Stimulated activated CD8-positive, alpha-beta memory T cell treated with anti-CD3 and anti-CD28 coated beads, Interleukin-15, amount 100 ng/mL, for 48 hours (primary cell): ENCODE data around the gene RGS3.

Experiments used
- DNase-seq, 2 donors: peaks; one replicate each; pipeline ENCODE4 v3.0.0-alpha.2; 2020; ENCODE audit warnings: low read depth in 2 of 2

RGS3 gene

DNA sequence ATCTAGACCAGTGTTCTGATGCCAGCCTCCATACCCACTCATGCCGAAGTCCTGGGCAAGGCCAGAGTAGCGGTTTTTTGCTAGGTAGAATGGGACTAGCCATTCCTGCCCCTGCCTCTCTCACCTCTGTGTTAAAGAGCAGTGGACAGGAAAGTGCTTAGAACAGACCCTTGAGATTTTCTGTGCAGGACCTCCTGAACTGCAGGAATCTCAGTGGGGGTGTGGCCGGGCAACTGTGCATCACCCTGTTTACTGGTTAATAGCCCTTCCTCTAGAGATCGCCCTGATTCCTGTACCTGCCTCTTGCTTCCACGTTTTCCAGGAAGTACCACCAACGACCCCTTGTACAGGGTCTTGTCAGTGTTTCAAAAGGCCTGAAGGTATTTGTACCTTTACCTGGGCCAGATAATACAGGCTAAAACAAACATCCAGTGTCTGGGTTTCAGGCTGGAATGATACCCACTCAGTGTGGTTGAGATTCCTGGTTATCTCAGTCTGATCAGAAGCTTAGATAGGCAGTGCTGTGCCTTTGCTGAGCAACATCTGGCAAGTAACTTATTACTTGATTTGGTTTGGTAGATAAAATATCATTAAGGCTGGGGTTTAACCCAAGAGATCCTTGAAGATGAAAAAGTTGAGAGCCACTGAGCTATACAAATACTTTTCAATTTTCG is 65.9 kb downstream of the RGS3 start:
- no peak for DNase-seq

DNA sequence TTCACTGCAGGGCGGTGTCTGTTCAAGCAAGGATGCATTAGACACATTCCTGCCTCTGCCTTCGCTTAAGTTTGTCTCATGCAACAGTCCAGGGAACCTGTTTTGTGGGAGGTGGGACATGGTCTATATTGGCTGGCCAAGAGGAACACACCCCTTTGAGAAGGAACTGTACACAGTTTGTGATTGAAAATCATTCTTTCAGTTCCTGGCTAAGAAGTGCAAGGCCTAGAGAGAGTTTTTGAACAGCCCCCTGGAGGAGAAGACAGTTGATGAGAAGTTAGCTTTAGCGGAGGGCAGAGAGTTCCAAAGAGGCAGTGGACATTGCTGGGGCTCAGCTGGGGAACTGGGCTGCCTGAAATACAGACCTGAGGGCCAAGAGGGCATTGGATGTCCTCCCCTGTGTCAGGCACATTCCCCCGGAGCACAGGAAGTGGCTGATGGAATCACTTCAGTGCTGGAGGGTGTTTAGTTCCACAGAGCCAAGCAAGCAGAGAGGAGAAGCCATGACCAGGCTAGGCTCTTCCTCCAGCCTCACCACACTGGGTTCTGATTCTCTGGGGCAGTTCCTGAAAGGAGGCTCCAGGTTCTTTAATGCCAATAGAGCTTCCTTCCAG is 66.6 kb downstream of the RGS3 start:
- DNase-seq, result no peak

DNA sequence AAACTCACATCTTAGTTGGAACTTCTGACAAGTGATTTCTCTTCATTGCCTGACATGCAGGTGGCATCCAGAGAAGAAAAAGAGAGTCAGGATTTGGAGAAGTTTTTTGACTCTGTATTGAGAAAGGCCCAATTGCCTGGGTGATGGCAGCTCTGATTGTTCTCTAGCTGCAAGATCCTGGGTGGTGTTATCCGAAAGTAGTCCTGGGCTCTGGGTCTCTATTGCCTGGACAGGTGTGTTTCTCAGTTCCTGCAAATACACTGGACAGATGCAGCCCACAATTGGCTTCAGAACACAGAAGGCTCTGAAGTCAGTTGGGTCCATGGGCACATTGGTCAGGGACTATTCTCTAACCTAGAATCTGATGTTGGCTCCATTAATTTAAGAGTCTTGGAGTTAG is 67.4 kb downstream of the RGS3 start:
- DNase-seq, result no peak

DNA sequence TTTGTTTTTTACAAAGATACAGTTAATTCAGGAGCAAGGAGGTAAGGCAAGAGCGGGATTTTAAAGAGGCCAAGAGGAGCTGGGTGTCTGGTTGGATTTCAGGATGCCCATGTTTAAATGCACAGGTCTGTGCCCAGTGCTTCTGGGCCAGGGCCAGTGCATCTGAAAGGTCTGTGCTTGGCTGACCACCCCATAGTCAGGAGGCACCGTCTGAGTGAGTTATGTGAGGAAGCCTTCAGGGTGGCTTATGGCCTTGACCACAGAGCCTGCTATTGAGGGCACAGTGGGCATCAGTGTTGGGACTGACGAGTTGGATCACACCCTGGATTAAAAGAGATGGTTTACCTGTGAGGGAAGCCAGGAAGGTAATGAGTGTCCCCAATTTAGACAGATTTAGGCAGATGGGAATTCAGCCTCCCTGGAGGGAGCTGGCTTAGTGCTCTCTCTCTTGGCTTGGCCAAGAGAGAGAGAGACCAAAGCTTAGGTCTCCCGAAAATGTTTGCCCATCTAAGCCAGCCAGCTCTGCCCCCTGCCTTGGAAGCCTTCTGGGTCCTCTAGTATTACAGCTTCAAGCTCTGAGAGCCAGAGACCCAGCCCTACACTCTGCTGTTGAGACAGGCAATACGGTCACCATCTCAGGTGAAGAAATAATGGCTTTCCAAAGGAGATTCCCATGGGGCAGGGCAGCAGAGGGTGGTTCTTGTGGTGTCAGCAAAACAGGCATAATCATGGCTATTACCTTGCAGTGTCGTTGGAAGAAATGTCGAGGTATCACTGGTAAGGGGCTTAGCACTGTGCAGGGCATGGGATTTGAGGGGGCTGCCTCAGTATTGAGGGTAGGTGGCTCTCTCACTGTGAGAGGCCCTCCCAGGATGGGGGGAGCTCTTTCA is 68.6 kb downstream of the RGS3 start:
- no peak for DNase-seq

DNA sequence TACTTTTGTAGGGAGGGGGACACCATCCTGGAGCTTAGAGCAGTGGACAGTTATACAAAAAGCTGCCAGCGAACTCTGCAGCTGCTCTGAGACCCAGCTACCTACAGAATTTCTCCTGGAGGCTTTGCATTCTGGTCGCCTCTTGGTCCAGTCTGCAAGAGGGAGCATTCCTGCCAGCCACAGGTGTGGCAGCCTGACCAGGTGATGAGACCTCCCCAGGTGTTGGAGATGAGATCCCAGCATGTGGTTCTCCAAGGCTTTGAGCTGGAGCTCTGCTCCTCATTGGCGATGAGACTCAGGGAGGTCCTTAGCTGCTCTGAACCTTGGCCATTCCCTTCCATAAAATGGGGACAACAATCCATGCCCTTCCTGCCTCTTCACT is 69.3 kb downstream of the RGS3 start:
- DNase-seq, result no peak

DNA sequence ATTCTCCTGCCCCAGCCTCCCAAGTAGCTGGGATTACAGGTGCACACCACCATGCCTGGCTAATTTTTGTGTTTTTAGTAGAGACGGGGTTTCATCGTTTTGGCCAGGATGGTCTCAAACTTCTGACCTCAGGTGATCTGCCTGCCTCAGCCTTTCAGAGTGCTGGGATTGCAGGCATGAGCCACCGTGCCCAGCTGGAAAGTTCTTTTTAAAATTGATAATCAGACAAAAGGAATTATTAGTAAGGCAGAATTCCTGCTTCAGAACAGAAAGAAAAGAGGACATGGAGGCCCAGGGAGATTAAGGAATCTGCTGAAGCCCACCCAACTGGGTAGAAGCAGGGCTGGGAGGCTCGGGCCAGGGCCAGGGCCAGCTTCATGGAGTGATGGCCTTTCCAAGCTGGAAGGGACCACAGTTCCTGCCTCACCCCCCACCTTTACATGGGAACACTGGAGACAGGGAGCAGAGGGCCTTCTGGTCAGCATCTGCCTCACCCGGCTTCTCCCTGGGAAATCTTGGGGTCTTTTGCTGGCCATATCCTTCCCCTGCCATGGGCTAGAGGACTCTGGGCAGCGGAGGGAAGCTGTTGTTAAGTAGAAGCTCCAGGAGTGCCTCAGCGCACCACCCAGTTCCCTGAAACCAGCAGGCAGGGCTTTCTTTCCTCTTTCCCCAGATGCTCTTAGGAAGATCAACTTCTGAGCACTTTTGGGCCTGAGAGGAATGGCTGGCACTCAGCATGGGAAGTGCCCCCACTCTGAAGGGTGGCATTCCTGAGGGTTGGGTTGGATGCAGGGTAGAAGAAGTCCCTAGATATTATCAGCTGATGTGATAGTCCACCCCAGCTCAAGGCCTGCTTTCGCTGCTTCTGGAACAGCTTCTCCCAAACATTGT is 70.1 kb downstream of the RGS3 start:
- no peak for DNase-seq

DNA sequence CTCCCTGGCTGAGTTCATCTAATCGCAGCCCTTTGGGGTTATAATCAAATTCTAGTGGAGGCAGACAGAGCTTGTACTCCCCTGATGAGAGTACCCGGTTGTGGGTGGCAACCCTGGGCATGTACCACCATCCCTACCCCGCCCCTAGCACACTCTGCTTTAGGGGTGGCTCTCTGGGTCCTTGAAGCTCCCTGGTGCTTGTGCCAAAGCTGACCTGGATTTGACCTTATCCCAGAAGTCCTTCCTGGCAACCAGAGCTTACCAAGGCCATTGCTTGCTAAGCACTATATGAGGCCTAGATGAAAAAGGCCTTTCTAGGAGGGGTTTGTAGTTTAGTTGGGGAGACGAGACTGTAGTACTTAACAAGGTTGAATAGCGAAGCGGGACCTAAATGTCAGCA is 72.2 kb downstream of the RGS3 start:
- no peak for DNase-seq

DNA sequence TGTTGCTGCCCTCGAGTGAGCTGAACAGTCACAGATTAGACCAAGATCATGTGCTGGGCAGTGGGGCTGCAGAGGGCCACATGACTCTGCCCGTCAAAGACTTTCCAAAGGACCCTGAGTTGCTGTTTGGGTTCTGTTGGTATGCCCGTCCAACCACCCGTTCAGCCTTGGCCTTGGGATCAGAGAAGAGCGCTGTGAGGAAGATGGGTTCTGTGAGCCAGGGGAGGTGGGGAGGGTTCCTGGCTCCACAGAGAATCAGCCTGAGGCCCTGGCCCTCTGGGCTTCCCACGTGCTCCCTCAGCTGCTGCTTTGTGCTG is 72.6 kb downstream of the RGS3 start:
- DNase-seq, result no peak

DNA sequence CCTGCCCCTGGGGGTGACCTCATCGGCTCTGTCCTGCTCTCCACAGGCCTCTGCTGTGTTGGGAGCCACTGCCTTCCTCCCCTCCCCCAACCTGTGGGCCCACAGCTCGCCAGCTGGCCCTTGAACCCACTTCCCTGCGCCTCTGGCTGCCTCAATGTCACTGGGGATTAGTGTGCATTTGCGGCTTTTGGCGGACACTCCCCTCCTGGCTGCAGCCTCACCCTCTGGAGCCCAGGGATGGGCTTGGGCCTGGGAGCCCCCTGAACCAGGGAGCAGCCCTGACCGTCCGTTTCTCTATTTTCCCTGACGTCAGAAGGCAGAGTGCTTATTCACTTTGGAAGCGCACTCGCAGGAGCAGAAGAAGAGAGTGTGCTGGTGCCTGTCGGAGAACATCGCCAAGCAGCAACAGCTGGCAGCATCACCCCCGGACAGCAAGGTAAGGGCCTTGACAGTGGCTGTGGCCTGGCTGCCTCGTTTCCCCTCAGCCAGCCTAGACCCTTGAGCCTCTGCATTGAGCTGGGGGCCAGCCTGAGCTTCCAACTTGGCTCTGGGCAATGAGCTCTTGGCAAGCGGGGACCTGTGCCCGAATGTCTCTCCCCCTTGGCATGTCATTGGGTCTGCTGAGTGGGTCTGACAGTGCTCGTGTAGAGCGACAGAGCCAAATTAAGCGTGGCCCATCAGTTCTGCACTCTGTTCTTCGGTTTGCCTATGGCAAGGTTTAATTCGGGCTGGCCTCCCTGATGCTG is 73.1 kb downstream of the RGS3 start:
- no peak for DNase-seq

DNA sequence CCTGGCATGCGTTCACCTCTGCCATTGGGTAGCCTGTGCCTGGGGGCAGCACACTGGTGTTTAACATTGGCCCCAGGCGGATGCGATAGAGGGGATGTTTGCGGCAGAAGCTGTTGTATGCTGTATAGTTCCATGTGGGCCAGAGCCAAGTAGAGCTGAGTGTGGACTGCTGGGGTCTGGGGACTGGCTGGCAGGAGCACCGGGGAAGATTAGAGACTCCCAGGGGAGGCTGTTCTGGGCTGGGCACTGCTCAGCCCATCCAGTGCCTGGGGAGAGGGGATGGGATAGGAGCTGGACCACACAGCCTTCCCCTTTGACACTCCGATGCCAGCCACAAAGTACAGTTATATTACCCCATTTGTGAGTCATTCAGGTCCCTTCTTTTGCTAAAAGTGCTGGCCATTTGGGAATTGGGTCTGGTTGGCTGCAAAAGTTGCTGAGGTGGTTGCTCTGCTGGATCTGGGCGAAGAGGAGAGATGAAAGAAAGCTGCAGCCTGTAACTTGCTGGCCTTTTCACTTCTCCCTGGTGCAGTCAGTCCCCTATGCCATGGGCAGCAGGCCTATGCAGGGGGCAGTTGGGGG is 73.8 kb downstream of the RGS3 start:
- no peak for DNase-seq

DNA sequence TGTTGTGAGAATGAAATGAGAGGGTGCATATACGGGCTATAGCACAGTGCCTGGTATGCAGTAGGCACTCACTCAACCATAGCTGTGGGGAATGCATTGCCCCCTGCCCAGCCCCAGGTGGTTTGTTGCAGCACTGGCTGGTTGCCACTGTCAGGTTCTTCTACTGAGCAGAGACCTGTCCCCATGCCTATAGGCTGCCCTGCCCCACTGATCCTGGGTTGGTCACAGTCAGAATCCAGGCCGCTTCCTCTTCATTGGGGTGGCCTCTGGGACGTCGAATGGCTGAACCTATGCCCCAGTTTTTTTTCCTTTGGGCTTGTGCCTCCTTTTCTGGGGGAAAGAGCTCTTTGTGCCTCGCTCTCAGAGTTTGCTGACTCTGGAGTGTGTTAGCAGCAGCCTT is 74.6 kb downstream of the RGS3 start:
- DNase-seq, result no peak

DNA sequence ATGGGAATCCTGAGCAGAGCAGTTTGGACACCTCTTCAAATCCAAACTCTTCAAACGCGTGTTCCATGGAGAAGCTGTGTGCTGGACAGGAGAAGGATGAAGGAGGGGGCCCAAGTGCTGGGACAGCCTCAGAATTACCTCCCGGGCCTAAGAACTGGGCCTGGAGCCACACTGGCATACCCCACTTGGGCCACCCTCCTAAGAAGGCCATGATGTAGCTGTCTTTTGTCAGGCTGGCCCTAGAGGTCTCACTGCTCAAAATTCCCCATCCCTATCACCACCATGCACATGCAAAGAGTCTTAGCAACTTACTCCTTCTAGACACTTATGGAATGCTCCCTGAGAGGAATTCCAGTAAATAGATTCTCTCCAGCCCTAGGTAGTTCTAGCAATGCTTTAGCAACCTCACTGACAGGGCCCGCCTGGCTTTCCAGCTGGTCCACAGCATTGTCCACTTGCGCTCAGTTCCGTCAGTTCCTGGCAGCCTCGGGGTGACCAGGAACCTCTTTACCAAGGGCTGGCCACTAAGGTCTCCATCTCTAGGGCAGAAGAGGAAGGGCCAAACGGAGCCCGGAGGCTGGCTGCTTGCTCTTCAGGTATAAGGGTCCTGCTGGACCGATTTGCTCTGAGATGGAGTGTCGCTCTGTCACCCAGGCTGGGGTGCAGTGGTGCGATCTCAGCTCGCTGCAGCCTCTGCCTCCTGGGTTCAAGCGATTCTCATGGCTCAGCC is 75.3 kb downstream of the RGS3 start:
- DNase-seq, result no peak

DNA sequence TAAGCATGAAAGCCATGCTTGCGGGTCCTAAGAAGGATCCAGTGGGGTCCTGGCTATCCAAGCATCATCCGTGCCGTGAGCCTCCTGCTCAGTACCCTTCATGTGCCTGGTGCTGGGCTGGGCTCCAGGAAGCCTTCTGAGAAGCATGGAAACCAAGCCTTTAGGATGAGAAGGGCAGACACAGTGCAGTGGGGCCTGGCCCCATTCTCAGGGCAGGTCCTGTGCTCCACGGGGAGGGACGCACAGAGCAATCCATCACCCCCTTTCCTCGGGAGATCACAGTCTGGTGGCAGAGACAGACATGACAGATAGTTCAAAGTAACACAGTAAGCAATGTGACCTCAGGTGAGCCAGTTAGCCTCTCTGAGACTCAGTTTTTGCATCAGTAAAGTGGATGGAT is 76.9 kb downstream of the RGS3 start:
- DNase-seq, result no peak

DNA sequence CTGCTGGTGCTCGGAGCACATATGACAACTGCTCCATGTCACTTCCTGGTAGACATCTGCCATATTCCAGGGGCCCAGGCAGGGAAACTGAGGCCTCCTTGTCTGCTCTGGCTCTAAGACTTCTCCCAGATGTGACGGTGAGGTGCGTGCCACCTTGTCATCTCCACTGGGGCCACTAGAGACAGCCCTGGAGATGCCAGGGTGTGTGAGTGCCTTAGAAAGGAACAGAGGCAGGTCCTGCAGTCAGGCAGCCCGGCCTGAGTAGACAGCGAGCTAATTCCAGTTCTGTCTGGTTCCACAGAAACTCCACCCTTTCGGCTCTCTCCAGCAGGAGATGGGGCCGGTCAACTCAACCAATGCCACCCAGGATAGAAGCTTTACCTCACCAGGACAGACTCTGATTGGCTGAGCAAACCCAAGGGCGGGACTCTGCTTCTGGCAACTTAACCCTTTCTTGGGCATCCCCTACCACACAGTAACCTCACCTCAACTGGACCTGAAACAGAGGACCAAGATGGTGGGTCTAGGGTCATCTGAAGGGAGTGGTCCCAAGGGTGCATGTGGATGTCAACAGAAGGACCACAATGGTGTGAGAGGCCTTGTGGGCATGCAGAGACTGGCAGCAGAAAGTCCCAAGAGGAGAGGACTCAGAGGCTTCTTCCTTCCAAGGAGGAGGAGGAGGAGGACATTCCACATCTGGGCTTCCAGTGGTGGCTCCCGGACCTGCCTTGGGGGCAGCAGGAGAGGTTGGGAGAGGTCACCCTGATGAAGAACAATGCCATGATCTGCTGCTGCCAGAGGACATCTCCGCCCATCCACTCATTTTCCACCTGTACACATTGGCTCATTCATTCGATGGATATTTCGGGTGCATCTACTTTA is 77.7 kb downstream of the RGS3 start:
- DNase-seq, result no peak

DNA sequence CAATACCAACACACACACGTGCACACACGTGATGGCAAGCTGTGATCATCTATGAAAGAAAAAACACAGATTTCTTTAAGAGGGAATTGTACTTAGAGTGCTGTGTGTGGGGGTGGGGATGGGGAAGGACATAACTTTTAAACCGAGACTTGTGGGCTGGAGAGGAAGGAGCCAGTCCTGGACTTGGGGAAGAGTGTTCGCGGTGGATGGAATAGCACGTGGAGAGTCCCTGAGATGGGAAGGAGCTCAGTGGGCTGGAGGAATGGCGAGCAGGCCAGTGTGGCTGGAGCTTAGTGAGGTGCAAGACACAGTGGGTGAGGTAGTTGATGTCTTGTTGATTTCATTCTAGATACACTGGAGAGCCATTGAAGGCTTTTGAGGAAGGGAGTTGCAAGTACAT is 78.5 kb downstream of the RGS3 start:
- DNase-seq, result no peak

DNA sequence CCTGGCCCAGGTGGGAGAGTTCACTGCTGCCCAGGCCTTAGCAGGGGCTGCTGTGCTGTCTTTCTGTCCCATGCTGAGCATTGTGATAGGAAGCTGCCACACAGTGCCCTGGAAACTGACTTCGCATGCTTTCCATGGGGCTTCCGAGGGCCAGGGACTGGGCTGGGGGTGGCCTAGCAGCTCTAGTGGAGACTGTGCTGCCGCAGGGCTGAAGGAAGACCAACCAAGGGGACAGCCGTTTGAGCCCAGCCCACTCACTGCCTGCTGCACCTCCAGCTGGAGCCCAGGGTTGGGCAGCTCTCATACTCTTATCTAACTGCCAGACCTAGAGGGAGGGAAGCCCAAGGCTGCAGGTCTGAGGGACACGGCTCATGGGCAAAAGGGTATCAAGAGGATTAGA is 79.2 kb downstream of the RGS3 start:
- no peak for DNase-seq

DNA sequence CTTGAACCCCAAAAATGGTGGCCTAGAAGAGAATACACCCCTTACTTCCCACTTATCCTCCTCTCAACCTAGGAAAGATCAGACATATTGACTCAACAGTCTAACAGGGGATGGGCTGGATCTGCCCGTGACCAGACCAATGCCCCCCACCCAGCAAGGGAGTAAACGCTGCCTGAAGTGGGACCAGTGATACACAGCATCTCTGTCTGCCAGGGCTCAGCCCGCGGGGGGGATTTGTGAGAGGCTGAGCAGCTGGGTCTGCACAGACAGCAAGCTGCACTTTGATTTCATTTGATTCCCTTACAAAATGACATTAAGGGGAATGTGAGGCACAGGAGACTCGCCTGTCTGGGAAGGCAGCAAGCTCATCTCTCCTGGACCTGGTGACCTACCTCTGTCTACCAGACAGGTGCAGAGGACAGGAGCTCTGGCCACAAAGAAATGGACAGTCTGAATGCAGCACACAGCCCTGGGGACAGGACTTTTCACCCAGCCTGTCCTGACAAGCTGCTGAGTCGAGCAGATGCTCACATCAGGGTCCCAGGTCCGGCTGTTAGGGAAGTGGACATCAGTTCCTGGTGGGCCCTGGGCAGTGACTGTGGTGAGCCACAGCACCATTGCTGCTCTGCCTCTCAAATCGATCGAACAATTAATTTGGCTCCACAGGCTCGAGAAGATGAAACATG is 79.9 kb downstream of the RGS3 start:
- no peak for DNase-seq

DNA sequence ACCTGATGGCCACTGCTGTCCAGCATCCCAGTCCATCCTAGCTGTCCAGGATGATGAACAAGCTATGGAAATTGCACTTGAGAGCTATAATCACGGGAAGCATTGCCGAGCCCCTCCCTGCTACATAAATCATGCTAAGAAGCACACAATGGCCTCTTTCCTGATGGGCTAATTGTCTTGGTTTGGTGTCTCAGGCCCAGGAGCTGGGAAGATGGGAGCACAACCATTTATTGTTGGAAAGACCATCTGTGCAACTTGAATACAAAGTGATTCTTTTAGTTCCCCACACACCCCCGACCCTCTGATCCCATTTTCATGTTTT is 80.4 kb downstream of the RGS3 start:
- DNase-seq, result no peak

DNA sequence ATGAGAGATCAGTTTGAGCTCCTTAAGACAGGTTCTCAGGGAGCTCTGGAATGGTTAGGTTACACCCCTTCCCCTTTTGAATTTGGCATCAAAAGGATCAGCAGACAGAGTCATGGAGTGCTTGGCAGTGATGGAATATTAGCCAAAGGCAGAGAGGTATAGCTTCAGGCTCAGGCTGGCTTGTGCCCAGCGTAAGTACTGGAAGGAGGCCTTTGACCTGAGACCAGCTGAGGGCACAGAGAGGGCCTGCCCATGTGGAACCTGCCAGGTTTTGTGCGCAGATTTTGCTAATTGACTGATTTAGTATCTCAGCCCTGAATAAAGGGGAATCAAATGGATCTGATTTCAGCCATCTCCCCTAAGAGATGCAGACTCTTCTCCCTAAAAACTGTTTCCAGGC is 81.5 kb downstream of the RGS3 start:
- no peak for DNase-seq
